ENCODE results near the gene CRB1. TPM values are rescaled to one million over a fixed set of nuclear protein-coding genes. Genes with fewer than 3 reads are reported as not detected.

CRB1 gene
- polyA plus RNA-seq, 3 donors: not detected

- Histone ChIP-seq H3K4me3 (replicated peaks in 1 of 3; ENCODE audit: low read depth in 2 of 3, low read length in 3 of 3) (no peak overlapping the region), H3K9ac (ENCODE audit: insufficient read depth, low read length, poor library complexity, severe bottlenecking) (no peak overlapping the region), H3K27me3 (ENCODE audit: control insufficient read depth in 2 of 2, insufficient read depth in 2 of 2, low read length in 2 of 2) (no peaks in the 10 kb centered on the region), H3K36me3 (replicated peaks in 1 of 2; ENCODE audit: control insufficient read depth in 1 of 2, insufficient read depth in 2 of 2, low read length in 2 of 2) (no peaks in the 10 kb centered on the region), H3K4me1 (ENCODE audit: control insufficient read depth in 1 of 2, insufficient read depth in 2 of 2, low read length in 2 of 2) (no peaks in the 10 kb centered on the region), H2AFZ (ENCODE audit: insufficient read depth, low read depth, low read length, poor library complexity, severe bottlenecking) (no peak overlapping the region), H3K27ac (ENCODE audit: low read depth in 1 of 2, low read length in 2 of 2) (no peak overlapping the region), H4K20me1 (ENCODE audit: insufficient read depth, low read length) (no peaks in the 10 kb centered on the region), H3K4me2 (replicated peaks; ENCODE audit: extremely low read depth, low read length, poor library complexity, severe bottlenecking) (no peak overlapping the region), H3K9me3 (replicated peaks in 1 of 2; ENCODE audit: control insufficient read depth in 1 of 2, insufficient read depth in 1 of 2, low read length in 2 of 2) (no peaks in the 10 kb centered on the region), H3K79me2 (ENCODE audit: insufficient read depth, low read length) (no peaks in the 10 kb centered on the region)
- H3K4me1 Mint-ChIP-seq: no peaks in the 10 kb centered on the region
- no peak overlapping the region for H3K27ac Mint-ChIP-seq
- TF ChIP-seq, protein P1, sequence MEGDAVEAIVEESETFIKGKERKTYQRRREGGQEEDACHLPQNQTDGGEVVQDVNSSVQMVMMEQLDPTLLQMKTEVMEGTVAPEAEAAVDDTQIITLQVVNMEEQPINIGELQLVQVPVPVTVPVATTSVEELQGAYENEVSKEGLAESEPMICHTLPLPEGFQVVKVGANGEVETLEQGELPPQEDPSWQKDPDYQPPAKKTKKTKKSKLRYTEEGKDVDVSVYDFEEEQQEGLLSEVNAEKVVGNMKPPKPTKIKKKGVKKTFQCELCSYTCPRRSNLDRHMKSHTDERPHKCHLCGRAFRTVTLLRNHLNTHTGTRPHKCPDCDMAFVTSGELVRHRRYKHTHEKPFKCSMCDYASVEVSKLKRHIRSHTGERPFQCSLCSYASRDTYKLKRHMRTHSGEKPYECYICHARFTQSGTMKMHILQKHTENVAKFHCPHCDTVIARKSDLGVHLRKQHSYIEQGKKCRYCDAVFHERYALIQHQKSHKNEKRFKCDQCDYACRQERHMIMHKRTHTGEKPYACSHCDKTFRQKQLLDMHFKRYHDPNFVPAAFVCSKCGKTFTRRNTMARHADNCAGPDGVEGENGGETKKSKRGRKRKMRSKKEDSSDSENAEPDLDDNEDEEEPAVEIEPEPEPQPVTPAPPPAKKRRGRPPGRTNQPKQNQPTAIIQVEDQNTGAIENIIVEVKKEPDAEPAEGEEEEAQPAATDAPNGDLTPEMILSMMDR (IDR thresholded peaks at IDR 0.05): no peak
- intact Hi-C loops (cut with micrococcal nuclease): no loop called here
- H3K27me3 Mint-ChIP-seq (ENCODE audit: low read depth in 3 of 3): peaks cover 0 to 2% (median 0%) of the 10 kb centered on the region in 3 donors
- H3K4me3 Mint-ChIP-seq: no peak overlapping the region
- no CpG with 5 or more reads among the region's 4 CpGs for WGBS (ENCODE audit: insufficient coverage)
- DNase-seq: no peak
- no peaks in the 10 kb centered on the region for H3K36me3 Mint-ChIP-seq
- no peaks in the 10 kb centered on the region for H3K9me3 Mint-ChIP-seq
Observed at GRCh38 chr1:197439708-197440280, 171.7 kb downstream of the CRB1 start.

- DNase-seq: no peak
- H3K9me3 ChIP-seq (replicated peaks in 1 of 2; ENCODE audit: control insufficient read depth in 1 of 2, insufficient read depth in 1 of 2, low read length in 2 of 2): no peaks in the 10 kb centered on the region
- Mint-ChIP-seq H3K27me3 (ENCODE audit: low read depth in 3 of 3) (peaks cover 0 to 2% (median 0%) of the 10 kb centered on the region in 3 donors), H3K9me3 (no peaks in the 10 kb centered on the region), H3K4me3 (no peak overlapping the region), H3K36me3 (no peaks in the 10 kb centered on the region), H3K4me1 (no peaks in the 10 kb centered on the region), H3K27ac (no peak overlapping the region)
- no peak overlapping the region for H3K9ac ChIP-seq (ENCODE audit: insufficient read depth, low read length, poor library complexity, severe bottlenecking)
- H2AFZ ChIP-seq (ENCODE audit: insufficient read depth, low read depth, low read length, poor library complexity, severe bottlenecking): no peak overlapping the region
- H3K36me3 ChIP-seq (replicated peaks in 1 of 2; ENCODE audit: control insufficient read depth in 1 of 2, insufficient read depth in 2 of 2, low read length in 2 of 2): no peaks in the 10 kb centered on the region
- intact Hi-C loops (cut with micrococcal nuclease): no loop called here
- no peaks in the 10 kb centered on the region for H3K27me3 ChIP-seq (ENCODE audit: control insufficient read depth in 2 of 2, insufficient read depth in 2 of 2, low read length in 2 of 2)
- TF ChIP-seq, protein P1 (IDR thresholded peaks at IDR 0.05): no peak
- no peaks in the 10 kb centered on the region for H4K20me1 ChIP-seq (ENCODE audit: insufficient read depth, low read length)
- H3K27ac ChIP-seq (ENCODE audit: low read depth in 1 of 2, low read length in 2 of 2): no peak overlapping the region
- no peaks in the 10 kb centered on the region for H3K4me1 ChIP-seq (ENCODE audit: control insufficient read depth in 1 of 2, insufficient read depth in 2 of 2, low read length in 2 of 2)
- no peaks in the 10 kb centered on the region for H3K79me2 ChIP-seq (ENCODE audit: insufficient read depth, low read length)
- WGBS (ENCODE audit: insufficient coverage): 100% methylated on average over 1 of the region's 2 CpGs
- H3K4me2 ChIP-seq (replicated peaks; ENCODE audit: extremely low read depth, low read length, poor library complexity, severe bottlenecking): no peak overlapping the region
- H3K4me3 ChIP-seq (replicated peaks in 1 of 3; ENCODE audit: low read depth in 2 of 3, low read length in 3 of 3): no peak overlapping the region
Observed at GRCh38 chr1:197440715-197441114, 172.7 kb downstream of the CRB1 start.

Measured in CD14-positive monocyte (primary cell).